Esophagus muscularis mucosa (tissue), 4 donors: ENCODE data around the gene CDH1.

Source experiments
- EP300 ChIP-seq: sonication (generic); formaldehyde crosslinking; IDR thresholded peaks from one replicate; pipeline ENCODE4 v1.6.1; 2017; ENCODE audit warnings: antibody characterized with exemption
- POLR2A ChIP-seq: fragments of 450-650 bp; IDR thresholded peaks from one replicate; pipeline ENCODE4 v1.6.1; 2017; ENCODE audit warnings: antibody characterized with exemption, moderate library complexity, mild to moderate bottlenecking, low read depth
- POLR2AphosphoS5 ChIP-seq, 2 donors: sonication (generic); formaldehyde crosslinking; IDR thresholded peaks; one replicate each; pipeline ENCODE4 v1.6.1; 2017; ENCODE audit warnings: antibody characterized with exemption in 2 of 2
- TF ChIP-seq, protein P1 (sequence below), 3 experiments: fragments of 200-600 bp in 2 of 3; fragments of 450-650 bp in 1 of 3; sonication (generic) in 2 of 3; IDR thresholded peaks; one replicate each; pipeline ENCODE4 v1.5.1; 2017 to 2019; ENCODE audit warnings: antibody characterized with exemption in 3 of 3, mild to moderate bottlenecking in 2 of 3, moderate library complexity in 1 of 3

- TF ChIP-seq, protein P1, sequence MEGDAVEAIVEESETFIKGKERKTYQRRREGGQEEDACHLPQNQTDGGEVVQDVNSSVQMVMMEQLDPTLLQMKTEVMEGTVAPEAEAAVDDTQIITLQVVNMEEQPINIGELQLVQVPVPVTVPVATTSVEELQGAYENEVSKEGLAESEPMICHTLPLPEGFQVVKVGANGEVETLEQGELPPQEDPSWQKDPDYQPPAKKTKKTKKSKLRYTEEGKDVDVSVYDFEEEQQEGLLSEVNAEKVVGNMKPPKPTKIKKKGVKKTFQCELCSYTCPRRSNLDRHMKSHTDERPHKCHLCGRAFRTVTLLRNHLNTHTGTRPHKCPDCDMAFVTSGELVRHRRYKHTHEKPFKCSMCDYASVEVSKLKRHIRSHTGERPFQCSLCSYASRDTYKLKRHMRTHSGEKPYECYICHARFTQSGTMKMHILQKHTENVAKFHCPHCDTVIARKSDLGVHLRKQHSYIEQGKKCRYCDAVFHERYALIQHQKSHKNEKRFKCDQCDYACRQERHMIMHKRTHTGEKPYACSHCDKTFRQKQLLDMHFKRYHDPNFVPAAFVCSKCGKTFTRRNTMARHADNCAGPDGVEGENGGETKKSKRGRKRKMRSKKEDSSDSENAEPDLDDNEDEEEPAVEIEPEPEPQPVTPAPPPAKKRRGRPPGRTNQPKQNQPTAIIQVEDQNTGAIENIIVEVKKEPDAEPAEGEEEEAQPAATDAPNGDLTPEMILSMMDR (IDR thresholded peaks at IDR 0.05), result no peak
- TF ChIP-seq POLR2A, result no peak
- TF ChIP-seq POLR2AphosphoS5 (IDR thresholded peaks at IDR 0.05), result no peak
- TF ChIP-seq EP300, result no peak
These were observed 61.3 kb downstream of the CDH1 start for GRCh38 chr16:68798398-68798797.
